ENCODE results near the gene SPOCK1. TPM values are rescaled to one million over a fixed set of nuclear protein-coding genes. Genes with fewer than 3 reads are reported as not detected.

The SPOCK1 gene
- total RNA-seq, 2 experiments from 2014 or later, result not detected

DNA sequence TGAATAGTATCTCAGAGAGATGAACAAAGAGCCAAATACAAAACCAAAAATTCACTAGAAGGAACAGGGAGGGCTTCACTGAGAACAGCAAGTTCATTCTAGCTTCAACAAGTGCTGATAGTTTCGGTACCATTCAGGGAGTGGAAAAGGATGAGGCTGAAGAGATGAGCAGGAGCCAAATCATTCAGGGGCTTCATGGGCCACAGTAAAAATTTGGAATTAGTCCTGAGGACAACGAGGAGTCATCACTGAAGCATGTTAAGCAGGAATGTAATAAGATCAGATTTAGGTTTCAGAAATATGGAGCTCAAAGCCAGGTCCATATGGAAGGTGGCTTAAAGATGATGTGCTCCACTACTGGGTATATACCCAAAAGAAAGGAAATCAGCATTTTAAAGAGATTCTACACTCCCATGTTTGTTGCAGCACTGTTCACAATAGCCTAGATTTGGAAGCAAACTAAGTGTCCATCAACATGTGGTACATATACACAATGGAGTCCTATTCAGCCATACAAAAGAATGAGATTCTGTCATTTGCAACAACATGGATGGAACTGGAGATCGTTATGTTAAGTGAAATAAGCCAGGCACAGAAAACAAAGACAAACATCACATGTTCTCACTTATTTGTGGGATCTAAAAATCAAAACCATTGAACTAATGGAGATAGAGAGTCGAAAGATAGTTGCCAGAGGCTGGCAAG lies 36.2 kb downstream of the SPOCK1 start:
- ATAC-seq, result no peak
- CTCF ChIA-PET, result interaction anchor here (0.6 kb wide), 1 partner anchor 141 kb away, joined by 3 read pairs; no protein-coding TSS in a partner anchor
- Mint-ChIP-seq H3K36me3 (ENCODE audit: low read depth) (no peaks in the 10 kb centered on the region), H3K27me3 (peaks cover 4% of the 10 kb centered on the region), H3K27ac (no peak overlapping the region), H3K4me3 (no peak overlapping the region), H3K4me1 (ENCODE audit: low read depth) (no peaks in the 10 kb centered on the region), H3K9me3 (no peaks in the 10 kb centered on the region)
- POLR2A ChIA-PET, result no interaction called here
- intact Hi-C loops (cut with micrococcal nuclease), result no loop called here
- no peak for DNase-seq
- TF ChIP-seq, protein P1, sequence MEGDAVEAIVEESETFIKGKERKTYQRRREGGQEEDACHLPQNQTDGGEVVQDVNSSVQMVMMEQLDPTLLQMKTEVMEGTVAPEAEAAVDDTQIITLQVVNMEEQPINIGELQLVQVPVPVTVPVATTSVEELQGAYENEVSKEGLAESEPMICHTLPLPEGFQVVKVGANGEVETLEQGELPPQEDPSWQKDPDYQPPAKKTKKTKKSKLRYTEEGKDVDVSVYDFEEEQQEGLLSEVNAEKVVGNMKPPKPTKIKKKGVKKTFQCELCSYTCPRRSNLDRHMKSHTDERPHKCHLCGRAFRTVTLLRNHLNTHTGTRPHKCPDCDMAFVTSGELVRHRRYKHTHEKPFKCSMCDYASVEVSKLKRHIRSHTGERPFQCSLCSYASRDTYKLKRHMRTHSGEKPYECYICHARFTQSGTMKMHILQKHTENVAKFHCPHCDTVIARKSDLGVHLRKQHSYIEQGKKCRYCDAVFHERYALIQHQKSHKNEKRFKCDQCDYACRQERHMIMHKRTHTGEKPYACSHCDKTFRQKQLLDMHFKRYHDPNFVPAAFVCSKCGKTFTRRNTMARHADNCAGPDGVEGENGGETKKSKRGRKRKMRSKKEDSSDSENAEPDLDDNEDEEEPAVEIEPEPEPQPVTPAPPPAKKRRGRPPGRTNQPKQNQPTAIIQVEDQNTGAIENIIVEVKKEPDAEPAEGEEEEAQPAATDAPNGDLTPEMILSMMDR (IDR thresholded peaks at IDR 0.05), result no peak

- intact Hi-C loops (cut with micrococcal nuclease), result no loop called here
- POLR2A ChIA-PET, result interaction anchor here (0.7 kb wide), 1 partner anchor 10 kb away, joined by 3 read pairs; no protein-coding TSS in a partner anchor
- TF ChIP-seq, protein P1 (IDR thresholded peaks at IDR 0.05), result no peak
- H3K27me3 Mint-ChIP-seq, result peaks cover 4% of the 10 kb centered on the region
- H3K4me1 Mint-ChIP-seq (ENCODE audit: low read depth), result no peaks in the 10 kb centered on the region
- no peak overlapping the region for H3K27ac Mint-ChIP-seq
- H3K4me3 Mint-ChIP-seq, result no peak overlapping the region
- no peak for DNase-seq
- ATAC-seq, result no peak
- CTCF ChIA-PET, result interaction anchor here (0.6 kb wide), 1 partner anchor 140 kb away, joined by 3 read pairs; no protein-coding TSS in a partner anchor
- no peaks in the 10 kb centered on the region for H3K9me3 Mint-ChIP-seq
- H3K36me3 Mint-ChIP-seq (ENCODE audit: low read depth), result no peaks in the 10 kb centered on the region
Observed at GRCh38 chr5:137462265-137462590, 36.9 kb downstream of the SPOCK1 start.

GRCh38 chr5:137461391-137462264 lies 37.5 kb downstream of the SPOCK1 start:
- DNase-seq (no peak), ATAC-seq (no peak)
- H3K36me3 Mint-ChIP-seq (ENCODE audit: low read depth), result no peaks in the 10 kb centered on the region
- no peaks in the 10 kb centered on the region for H3K9me3 Mint-ChIP-seq
- H3K27me3 Mint-ChIP-seq, result peaks cover 4% of the 10 kb centered on the region
- ChIA-PET POLR2A (interaction anchor here (0.6 to 0.7 kb wide), 2 partner anchors 9 to 751 kb away, joined by 3 read pairs; no protein-coding TSS in a partner anchor), CTCF (interaction anchor here (1.1 kb wide), 1 partner anchor 17 kb away, joined by 3 read pairs; no protein-coding TSS in a partner anchor)
- H3K27ac Mint-ChIP-seq, result no peak overlapping the region
- intact Hi-C loops (cut with micrococcal nuclease), result no loop called here
- no peak overlapping the region for H3K4me3 Mint-ChIP-seq
- TF ChIP-seq, protein P1 (IDR thresholded peaks at IDR 0.05), result no peak
- no peaks in the 10 kb centered on the region for H3K4me1 Mint-ChIP-seq (ENCODE audit: low read depth)

GRCh38 chr5:137454671-137455070 lies 44.5 kb downstream of the SPOCK1 start:
- no peaks in the 10 kb centered on the region for H3K9me3 Mint-ChIP-seq
- ATAC-seq, result no peak
- POLR2A ChIA-PET, result interaction anchor here (0.6 kb wide), 1 partner anchor 12 kb away, joined by 3 read pairs; no protein-coding TSS in a partner anchor

More at GRCh38 chr5:137454671-137455070, 44.5 kb downstream of the SPOCK1 start:
- no peak for DNase-seq
- H3K36me3 Mint-ChIP-seq (ENCODE audit: low read depth), result no peaks in the 10 kb centered on the region
- H3K27ac Mint-ChIP-seq, result no peak overlapping the region
- TF ChIP-seq, protein P1 (IDR thresholded peaks at IDR 0.05), result no peak
- peaks cover 2% of the 10 kb centered on the region for H3K27me3 Mint-ChIP-seq
- CTCF ChIA-PET, result no interaction called here
- H3K4me1 Mint-ChIP-seq (ENCODE audit: low read depth), result no peaks in the 10 kb centered on the region
- intact Hi-C loops (cut with micrococcal nuclease), result no loop called here
- no peak overlapping the region for H3K4me3 Mint-ChIP-seq
